NCI-H82 treated with DMSO at 0.1 percent for 48 hours (cell line): ENCODE results near the gene KCNQ2.

Experiments used
- DNase-seq: peaks from one replicate; lab custom pipeline; 2025; ENCODE audit not compliant: unreplicated experiment; lab: John Stamatoyannopoulos, UW

Gene KCNQ2

GRCh38 chr20:63359937-63360849, 112.3 kb downstream of the KCNQ2 start:
- DNase-seq: no peak

DNA sequence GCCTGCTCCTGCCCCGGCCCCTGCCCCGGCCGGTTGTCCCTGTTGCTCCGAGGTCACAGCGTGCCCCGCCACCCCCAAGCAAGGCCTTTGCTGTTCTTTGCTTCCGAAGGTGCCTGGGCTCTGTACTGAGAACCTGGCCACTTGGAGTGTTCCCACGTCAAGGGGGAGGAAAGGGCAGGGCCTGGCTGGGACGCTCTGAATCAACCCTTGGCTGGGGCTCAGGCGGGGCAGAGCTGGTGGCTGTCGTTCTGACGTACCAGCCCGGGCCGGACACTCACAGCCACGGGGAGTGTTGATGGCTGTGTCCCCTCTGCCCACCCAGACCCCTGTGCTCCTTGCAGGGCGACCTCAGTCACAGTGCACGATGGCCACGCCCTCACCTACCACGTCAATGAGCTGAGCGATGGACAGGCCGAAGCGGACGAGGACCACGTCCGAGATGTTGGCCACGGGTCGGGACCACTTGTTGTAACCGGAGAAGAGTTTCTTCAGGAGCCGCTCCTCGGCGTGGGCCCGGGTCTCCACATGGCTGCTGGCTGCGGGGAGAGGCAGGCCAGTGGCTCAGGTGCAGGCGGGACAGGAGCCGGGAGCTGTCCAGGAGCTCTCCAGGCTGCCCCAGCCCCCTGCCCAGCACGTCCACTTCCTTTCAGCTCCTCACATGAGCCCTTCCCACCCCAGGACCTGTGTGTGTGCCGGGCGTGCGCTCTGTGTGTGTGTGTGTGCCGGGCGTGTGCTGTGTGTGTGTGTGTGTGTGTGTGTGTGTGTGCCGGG, 113.1 kb downstream of the KCNQ2 start:
- no peak for DNase-seq

GRCh38 chr20:63357921-63358905, 114.2 kb downstream of the KCNQ2 start:
- no peak for DNase-seq

DNA sequence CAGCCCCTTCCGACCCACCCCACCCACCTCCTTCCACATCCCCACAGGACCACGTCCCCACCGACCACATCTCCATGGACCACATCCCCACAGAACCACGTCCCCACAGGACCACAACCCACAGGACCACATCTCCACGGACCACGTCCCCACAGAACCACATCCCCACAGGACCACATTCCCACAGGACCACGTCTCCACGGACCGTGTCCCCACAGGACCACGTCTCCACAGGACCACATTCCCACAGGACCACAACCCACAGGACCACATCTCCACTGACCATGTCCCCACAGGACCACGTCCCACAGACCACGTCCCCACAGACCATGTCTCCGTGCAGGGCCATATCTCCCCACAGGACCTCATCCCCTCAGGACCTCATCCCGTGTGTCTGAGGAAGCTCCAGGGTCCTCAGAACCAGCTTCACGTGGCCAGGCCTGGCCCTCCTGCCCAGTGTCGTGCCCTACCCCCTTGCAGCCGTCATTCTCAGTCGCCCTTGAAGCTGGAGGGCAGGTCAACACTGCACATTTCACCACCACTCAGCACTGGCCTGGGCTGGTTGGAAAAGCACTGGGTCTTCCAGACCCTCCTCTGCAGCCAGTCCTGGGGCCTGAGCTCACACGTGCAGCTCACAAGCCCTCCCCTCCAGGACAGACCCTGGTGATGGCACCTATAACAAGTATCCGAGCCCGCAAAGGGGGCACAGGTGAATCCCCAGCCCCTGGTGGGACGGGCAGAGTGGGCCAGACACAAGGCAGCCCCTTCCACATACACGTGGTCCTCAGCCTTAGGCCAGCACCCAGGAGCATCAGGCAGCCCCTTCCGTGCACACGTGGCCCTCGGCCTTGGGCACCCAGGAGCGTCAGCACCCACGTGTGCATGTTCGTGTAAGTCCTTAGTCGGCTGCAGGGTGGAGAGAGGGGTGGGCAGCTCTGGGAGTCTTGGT, 115.2 kb downstream of the KCNQ2 start:
- DNase-seq: no peak

DNA sequence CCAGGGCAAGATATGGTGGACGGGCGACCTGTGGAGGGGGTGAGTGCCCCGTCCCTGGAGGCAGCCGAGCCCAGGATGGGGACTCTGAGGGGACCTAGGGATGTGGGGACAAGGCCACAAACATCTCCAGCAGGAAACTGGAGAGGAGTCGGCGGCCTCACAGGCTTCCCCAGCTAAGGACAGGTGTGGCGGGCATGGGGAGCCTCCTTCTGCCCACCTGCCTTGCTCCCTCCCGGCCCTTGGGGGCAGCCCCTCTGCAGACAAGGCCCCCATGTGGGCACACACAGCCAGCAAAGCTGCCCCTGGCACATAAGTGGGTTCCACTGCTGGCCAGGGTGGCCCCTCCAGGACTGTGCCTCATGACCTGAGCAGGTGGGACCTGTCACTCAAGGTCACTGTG, 115.9 kb downstream of the KCNQ2 start:
- no peak for DNase-seq

DNA sequence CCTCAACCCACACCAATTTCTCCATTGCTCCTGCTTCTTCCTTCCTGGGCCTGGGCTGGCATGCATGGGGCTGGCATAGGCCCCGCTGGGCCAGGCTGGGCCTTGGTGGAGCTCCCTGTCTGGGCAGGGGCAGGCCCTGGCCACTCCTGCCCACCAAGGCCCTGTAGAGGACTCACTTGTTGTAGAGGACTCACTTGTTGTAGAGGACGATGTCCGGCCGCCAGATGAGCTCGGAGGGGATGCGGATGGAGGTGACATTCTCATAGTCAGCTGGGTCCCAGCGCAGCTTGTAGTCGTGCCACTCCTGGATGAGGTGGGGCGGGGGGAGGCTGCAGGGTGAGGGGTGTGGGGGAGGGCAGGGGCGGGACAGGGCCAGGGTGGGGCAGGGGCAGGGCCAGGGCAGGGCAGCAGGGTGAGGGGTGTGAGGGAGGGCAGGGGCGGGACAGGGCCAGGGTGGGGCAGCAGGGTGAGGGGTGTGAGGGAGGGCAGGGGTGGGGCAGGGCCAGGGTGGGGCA, 116.6 kb downstream of the KCNQ2 start:
- no peak for DNase-seq

- DNase-seq: no peak
Measured at GRCh38 chr20:63354636-63355350, 117.7 kb downstream of the KCNQ2 start.

DNA sequence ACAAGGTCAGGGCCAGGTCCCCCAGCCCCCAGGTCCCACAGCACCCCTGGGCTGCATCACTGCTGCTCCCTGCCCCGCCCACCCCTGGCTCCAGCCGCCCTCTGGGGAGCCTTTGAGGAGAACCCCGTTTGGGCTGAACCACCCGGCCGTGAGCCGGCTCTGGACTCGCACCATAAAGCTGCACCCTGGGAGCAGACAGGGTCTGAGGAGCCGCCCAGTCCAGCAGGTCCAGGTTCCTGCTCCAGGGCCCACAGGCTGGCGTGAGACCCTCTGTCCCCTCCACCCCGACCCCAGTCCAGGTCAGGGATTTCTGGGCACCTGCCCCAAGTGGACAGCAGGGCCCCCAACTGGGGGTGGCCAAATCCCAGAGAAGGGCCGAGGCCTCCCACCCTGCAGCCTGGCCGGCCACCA, 119.6 kb downstream of the KCNQ2 start:
- no peak for DNase-seq

DNA sequence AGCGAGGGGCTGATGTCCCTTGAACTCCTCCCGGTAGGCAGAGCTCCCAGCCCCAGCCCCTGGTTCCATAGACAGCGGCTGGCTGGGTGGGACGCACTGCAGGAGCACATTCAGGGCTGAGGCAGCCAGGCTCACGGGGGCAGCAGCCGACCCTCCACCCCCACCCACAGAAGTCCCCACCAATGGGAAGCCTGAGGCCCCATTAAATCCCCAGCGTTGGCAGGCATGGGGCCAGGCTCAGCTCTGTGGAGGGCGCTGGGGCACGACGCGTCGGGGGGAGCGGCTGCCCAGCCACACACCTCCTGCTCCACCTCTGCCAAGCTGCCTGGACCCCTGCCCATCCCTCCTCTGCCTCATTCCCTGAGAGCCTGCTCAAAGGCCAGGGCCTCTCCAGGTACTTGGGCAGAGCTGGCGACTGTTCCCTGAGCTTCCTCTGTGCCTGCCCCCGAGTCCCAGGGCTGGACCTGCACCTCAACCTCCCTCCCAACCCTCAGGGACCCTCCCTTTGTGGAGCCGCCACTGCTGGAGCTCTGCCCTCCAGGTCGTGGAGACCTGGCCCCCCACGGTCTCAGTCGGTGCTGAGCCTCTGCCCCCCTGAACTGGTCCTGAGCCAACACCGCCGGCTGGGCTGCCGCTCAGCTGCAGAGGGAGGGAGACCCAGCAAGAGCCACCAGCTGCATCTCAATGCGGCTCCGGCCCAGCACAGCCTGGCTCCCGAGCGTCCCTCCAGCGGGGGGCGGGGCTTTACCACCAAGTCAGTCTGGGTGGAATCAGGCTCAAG, 120.5 kb downstream of the KCNQ2 start:
- no peak for DNase-seq

DNA sequence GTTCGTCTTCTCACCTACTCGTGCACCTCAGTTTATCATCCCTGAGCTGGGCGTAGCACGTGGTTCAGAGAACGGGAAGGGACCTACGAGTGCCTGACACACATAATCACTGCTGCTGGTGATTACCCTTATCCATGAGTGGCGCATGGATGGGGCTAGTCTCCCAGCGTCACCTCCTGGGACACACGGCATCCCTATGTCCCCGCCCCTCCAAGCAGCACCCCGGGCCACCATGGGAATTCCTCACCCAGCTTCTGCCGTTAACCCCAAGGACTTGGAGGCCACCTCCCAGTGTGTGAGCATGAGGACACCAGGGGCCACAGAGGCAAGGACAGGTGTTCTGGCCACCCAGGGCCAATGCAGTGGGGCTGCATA, 121.1 kb downstream of the KCNQ2 start:
- DNase-seq: no peak

DNA sequence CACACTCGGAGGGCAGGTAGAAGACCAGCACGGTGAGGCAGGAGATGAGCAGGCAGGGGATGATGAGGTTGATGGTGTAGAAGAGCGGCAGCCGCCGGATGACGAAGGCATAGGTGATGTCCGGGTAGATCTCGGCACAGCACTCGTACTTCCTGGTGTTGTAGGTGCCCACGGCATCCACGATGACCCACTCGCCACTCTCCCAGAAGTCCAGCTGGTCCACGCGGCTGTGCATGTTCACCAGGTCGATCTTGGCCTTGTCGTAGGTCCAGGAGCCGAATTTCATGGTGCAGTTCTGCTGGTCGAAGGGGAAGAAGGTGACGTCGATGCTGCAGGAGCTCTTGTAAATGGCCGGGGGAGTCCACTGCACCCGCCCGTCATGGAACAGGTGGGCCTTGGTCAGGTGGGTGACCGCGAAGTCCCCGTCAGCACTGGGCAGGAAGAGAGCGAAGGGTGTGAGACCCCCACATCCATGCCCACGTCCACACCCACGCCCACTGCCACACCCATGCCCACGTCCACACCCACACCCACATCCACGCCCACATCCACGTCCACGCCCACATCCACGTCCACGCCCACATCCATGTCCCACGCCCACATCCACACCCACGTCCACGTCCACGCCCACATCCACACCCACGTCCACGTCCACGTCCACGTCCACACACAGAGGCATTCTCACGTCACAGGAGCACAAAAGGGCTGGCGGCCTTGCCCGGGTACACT, 121.7 kb downstream of the KCNQ2 start:
- DNase-seq: no peak
